Activated CD4-positive, alpha-beta T cell treated with anti-CD3 and anti-CD28 coated beads, Interleukin-2, amount 10 ng/mL, durations not matched to agents 7 days and 5 days (primary cell): ENCODE results near the gene TCF20. TPM values are rescaled to one million over a fixed set of nuclear protein-coding genes. Genes with fewer than 3 reads are reported as not detected.

ENCODE experiments used
- CTCF ChIA-PET: fragments of 350-600 bp; sonication (Branson Sonifier 250); formaldehyde crosslinking; loops from one replicate; lab custom pipeline; 2021; ENCODE audit warnings: antibody characterized with exemption; lab: Charles Lee
- POLR2A ChIA-PET: fragments of 350-600 bp; sonication (Branson Sonifier 250); formaldehyde crosslinking; loops from one replicate; lab custom pipeline; 2021; ENCODE audit warnings: antibody characterized with exemption; lab: Charles Lee
- DNase-seq: peaks from one replicate; pipeline ENCODE4 v3.0.0-alpha.2; 2020
- H3K27ac Mint-ChIP-seq: one replicate; pipeline ENCODE4 v1.8.0; 2021; ENCODE audit warnings: mild to moderate bottlenecking, moderate library complexity, mixed read lengths
- H3K27me3 Mint-ChIP-seq: one replicate; pipeline ENCODE4 v1.8.0; 2021; ENCODE audit warnings: mixed read lengths
- H3K36me3 Mint-ChIP-seq: one replicate; pipeline ENCODE4 v1.8.0; 2021; ENCODE audit warnings: low read depth, mixed read lengths
- H3K4me1 Mint-ChIP-seq: one replicate; pipeline ENCODE4 v1.8.0; 2021; ENCODE audit warnings: mixed read lengths
- H3K4me3 Mint-ChIP-seq: one replicate; pipeline ENCODE4 v1.8.0; 2021; ENCODE audit warnings: mild to moderate bottlenecking, moderate library complexity, mixed read lengths
- H3K9me3 Mint-ChIP-seq: one replicate; pipeline ENCODE4 v1.8.0; 2021; ENCODE audit warnings: mixed read lengths
- total RNA-seq, 2 experiments: library from RNA; stranded (reverse); gene quantifications; one replicate each; pipeline ENCODE4 v1.2.3, GENCODE V29; 2021

The TCF20 gene
- total RNA-seq: 10 to 100 TPM; 82.1 to 87.1 TPM

DNA sequence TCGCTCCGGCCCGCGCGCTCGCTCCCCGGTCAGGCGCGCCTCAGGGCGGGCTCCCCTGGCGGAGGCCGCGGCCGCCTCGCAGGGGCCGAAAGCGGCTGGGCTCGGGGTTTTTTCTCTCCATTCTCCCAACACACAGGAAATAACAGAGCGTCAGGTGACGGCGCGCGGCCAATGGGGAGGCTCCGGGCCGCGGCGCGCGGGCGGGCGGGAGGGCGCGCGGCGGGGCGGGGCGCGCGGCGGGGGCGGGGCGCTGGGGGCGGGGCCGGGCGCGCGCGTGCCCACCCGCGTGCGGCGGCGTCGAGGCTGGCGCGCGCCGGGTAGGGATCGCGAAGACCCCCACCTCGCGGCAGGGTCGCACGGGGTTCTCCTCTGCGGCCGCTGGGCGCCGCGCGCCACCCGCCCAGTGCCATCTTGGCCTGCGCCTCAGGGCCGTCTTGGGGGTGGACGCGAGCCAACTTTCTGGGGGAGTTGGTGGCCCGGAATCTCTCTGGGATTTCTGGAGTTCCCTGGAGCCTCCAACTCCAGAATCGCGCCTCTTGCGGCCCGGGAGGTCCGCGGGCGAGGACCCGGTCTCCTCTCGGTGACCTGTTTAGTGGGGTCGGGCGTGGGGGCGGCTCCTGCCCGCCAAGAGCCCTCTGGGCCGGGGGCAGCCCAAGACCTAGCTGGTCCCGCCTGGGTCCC is at the start of gene TCF20:
Gene TCF20 (minus strand): TSS at position 144 of the 681 bp plus-strand sequence. CDS start 55,348 bp downstream, outside the sequence.
- DNase-seq: peak; percentile 81
- no peaks in the 10 kb centered on the region for H3K27me3 Mint-ChIP-seq
- POLR2A ChIA-PET: no interaction called here

DNA sequence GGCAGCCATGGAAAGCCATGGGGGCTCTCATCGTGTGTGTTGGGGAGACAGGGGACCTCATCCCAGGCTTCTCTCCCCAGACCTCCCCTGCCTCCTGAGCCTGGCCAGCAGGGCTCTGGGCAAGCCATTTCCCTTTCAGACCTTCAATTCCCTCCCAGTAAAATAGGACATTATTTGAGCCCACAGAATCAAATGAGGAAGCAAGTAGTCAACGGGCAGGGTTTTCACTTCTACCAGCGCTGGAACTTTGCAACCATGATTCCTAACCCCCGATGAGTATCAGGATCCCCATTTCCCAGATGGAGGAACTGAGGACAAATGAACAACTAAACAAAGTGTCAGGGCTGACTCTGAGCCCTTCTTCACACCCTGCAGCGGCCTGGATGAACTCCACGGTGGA is 48.9 kb upstream of the TCF20 start:
- no peak overlapping the region for H3K4me3 Mint-ChIP-seq
- peaks cover 1% of the 10 kb centered on the region for H3K9me3 Mint-ChIP-seq
- no peak overlapping the region for H3K27ac Mint-ChIP-seq
- ChIA-PET CTCF (interaction anchor here (1.3 to 1.8 kb wide), 2 partner anchors 18 to 207 kb away, joined by 4 read pairs; no protein-coding TSS in a partner anchor), POLR2A (no interaction called here)
- no peak for DNase-seq
- H3K4me1 Mint-ChIP-seq: peaks cover 32% of the 10 kb centered on the region
- H3K36me3 Mint-ChIP-seq: no peaks in the 10 kb centered on the region
- H3K27me3 Mint-ChIP-seq: no peaks in the 10 kb centered on the region

More for the DNA sequence above, at the start of gene TCF20:
- Mint-ChIP-seq H3K4me1 (peaks cover 33% of the 10 kb centered on the region), H3K4me3 (peak within 1 kb of the TSS; percentile 93), H3K27ac (peak within 1 kb of the TSS; percentile 87), H3K36me3 (peaks cover 9% of the 10 kb centered on the region), H3K9me3 (no peaks in the 10 kb centered on the region)
- CTCF ChIA-PET: interaction anchor here (1.2 kb wide), 1 partner anchor 10 kb away, joined by 3 read pairs; no protein-coding TSS in a partner anchor

DNA sequence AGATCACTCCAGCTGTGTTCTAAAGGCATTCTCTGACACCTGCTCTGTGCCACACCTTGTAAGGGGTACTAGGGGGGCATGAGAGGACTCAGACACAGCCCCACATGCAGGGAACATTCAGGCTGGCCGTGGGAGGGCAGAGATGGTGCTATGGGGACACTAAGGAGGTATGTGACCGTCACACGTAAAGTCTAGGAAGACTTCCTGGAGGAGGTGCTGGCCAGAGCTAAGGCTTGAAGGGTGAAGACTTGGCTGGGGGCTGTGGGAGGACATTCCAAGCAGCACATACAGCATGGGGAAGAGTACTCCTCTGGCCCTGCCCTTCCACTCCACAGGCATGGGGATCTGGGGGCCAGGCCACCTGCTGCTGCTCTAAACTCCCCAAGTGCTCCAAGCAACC is 48.5 kb upstream of the TCF20 start:
- Mint-ChIP-seq H3K4me3 (no peak overlapping the region), H3K4me1 (peaks cover 29% of the 10 kb centered on the region), H3K36me3 (no peaks in the 10 kb centered on the region), H3K27me3 (no peaks in the 10 kb centered on the region), H3K9me3 (no peaks in the 10 kb centered on the region), H3K27ac (no peak overlapping the region)
- POLR2A ChIA-PET: no interaction called here
- DNase-seq: no peak
- CTCF ChIA-PET: interaction anchor here (0.7 to 1.8 kb wide), 3 partner anchors 17 to 206 kb away, joined by 3 to 4 read pairs (median 4); no protein-coding TSS in a partner anchor

DNA sequence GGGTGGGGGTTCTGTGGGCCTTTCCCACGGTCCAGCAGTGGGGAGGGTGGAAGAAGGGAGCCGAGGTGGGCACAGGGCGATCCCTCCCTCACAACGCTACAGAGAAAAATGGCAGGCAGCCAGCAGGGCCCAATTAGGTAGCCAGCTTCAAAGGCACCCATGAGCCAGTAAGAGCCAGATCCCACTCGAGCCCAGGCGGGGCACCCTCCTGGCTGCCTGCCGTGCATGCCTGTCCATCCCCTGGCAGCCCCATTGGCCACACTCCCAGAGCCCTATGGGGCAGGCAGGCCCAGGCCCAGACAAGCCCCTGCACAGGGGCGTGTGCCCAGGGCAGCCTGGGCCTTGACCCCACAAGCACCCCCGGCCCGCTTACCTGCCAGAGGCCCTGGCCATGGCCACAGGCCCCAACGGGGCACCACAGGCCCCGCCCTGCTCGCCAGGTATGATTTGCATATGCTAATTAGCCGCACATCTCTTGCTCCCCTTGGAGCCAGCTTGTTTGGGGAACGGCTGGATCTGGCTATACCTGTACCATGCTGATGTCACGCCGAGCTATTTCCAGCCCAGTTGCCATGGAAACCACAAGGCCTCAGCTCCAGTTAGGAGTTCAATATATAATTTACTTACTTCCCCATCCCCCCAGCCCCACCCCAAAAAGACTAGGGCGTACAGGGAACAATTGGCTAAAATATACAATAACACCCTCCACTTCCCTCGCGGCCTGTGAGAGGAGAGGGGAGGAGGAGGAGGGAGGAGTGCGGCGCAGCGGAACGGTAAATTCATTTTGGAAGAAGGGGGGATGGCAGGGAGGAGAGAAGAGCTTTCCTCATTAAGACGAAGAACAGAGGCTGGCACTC is 47.5 kb upstream of the TCF20 start:
- H3K9me3 Mint-ChIP-seq: no peaks in the 10 kb centered on the region
- DNase-seq: no peak
- ChIA-PET POLR2A (no interaction called here), CTCF (interaction anchor here (0.6 to 1.8 kb wide), 3 partner anchors 16 to 279 kb away, joined by 3 to 5 read pairs (median 4); no protein-coding TSS in a partner anchor)
- peak overlapping the region; percentile 41 for H3K27ac Mint-ChIP-seq
- peaks cover 35% of the 10 kb centered on the region for H3K4me1 Mint-ChIP-seq
- H3K4me3 Mint-ChIP-seq: no peak overlapping the region
- H3K36me3 Mint-ChIP-seq: no peaks in the 10 kb centered on the region
- no peaks in the 10 kb centered on the region for H3K27me3 Mint-ChIP-seq

DNA sequence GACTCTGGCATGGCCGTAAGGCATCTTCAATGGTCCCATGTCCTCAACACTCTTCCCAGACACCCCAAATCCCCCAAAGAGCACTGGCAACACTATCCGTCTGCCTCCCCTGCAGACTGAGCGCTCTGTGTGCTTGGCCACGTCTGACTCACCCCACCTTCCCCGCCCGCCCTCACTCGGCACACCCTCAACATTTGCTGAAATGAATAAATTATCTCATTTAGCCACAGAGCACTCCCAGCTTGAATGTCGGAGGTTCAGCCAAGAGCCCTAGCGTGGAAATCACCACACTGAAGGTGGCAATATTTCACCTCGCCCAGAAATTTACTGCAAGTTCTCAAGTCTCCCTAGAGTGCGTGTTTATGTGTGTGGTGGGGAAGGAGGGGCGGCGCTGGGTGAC is 46.6 kb upstream of the TCF20 start:
- ChIA-PET POLR2A (interaction anchor here (0.5 kb wide), 1 partner anchor 350 kb away, joined by 5 read pairs; no protein-coding TSS in a partner anchor), CTCF (interaction anchor here (0.6 to 1.1 kb wide), 2 partner anchors 36 to 278 kb away, joined by 3 to 5 read pairs; no protein-coding TSS in a partner anchor)
- Mint-ChIP-seq H3K9me3 (no peaks in the 10 kb centered on the region), H3K4me1 (peaks cover 37% of the 10 kb centered on the region), H3K36me3 (no peaks in the 10 kb centered on the region), H3K4me3 (no peak overlapping the region), H3K27me3 (no peaks in the 10 kb centered on the region), H3K27ac (peak overlapping the region; percentile 38)
- no peak for DNase-seq

DNA sequence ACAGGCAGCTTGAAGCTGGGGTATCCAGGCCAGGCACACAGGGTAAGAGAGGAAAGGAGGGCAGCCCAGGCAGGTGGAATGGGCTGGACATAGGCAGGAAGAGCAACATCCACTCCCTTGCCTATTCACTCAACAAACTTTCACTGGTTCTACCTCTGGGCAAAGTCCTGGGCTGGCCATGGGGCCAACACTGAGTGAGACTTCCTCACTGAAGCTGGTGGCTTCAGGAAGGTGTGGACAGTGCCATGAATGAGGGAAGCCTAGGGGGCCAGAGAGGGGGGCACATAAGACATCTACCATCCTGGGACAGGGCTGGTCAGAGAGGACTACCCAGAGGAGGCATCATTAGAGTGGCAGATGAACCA is 44.9 kb upstream of the TCF20 start:
- H3K27me3 Mint-ChIP-seq: no peaks in the 10 kb centered on the region
- no peak overlapping the region for H3K4me3 Mint-ChIP-seq
- ChIA-PET POLR2A (no interaction called here), CTCF (no interaction called here)
- peaks cover 40% of the 10 kb centered on the region for H3K4me1 Mint-ChIP-seq
- H3K9me3 Mint-ChIP-seq: no peaks in the 10 kb centered on the region
- no peaks in the 10 kb centered on the region for H3K36me3 Mint-ChIP-seq
- H3K27ac Mint-ChIP-seq: peak overlapping the region; percentile 95
- no peak for DNase-seq

DNA sequence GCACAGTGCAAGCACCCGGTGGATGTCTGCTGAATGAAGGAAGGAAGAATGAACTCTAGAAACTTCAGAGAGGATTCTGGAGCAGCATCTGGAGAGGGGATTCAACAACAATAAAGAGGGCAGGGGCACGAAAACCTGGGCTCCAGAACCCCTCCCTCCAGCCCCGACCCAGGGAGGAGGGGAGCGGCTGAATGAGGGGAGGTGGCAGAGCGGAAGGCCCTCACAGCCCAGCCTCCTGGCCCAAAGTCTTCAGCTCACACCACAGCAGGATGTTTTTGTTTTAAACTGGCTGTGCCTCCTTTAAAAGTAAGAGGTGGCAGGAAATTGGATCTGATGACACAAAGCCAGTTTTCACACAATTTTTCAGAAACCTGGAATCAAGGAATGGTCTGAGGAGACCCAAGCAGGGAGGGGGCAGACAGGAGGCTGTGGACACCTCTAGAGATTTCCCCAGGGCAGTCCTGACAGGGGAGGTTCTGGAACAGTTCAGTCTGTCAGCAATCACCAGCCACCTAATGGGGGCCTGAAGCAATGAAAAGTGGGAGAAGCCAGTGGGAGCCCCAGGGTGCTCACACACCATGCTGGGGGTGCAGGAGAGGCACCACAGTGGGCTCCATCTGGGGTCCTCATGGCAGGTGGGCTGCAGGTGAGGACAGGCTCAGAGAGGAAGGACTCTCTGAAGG is 44.4 kb upstream of the TCF20 start:
- ChIA-PET POLR2A (no interaction called here), CTCF (interaction anchor here (1.4 kb wide), 1 partner anchor 224 kb away, joined by 5 read pairs; the partner anchor contains the start of gene NDUFA6)
- Mint-ChIP-seq H3K36me3 (no peaks in the 10 kb centered on the region), H3K4me1 (peaks cover 38% of the 10 kb centered on the region), H3K9me3 (no peaks in the 10 kb centered on the region), H3K4me3 (no peak overlapping the region), H3K27me3 (no peaks in the 10 kb centered on the region), H3K27ac (peak overlapping the region; percentile 95)
- peak; percentile 29 for DNase-seq

DNA sequence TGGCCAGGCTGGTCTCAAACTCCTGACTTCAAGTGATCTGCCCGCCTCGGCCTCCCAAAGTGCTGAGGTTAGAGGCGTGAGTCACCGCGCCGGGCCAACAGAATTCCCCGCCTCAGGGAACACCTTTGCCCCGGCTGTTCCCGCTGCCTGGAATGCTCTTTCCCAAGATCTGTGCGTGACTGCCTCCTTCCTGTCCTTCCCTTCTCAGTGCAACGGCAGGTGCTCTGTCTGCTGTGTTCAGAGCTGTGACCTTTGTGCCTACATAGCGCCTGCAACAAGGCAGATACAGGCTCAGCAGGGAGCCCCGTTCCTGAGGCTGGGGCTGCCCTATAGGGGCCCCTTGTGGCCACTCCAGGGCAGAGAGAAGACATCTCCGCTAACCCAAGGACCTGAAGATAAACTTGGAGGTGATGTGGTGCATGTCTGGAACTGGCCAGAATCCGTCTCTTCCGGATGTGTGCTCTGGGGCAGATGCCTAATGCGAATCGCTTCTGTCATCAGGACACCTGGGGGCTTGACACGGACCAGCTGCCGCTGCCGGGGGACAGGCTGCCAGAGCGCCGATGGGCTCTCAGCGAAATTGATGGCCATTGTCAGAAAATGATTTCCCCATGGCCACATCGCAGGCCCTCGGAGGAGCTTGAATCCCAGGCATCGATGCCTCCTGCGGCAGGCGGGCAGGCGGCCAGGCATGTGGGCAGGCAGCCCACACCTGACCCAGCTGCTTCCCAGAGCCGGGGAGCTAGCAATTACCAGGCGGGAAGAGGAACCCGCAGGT is 43.5 kb upstream of the TCF20 start:
- Mint-ChIP-seq H3K27ac (peak overlapping the region; percentile 26), H3K36me3 (no peaks in the 10 kb centered on the region), H3K9me3 (no peaks in the 10 kb centered on the region), H3K4me3 (no peak overlapping the region), H3K4me1 (peaks cover 37% of the 10 kb centered on the region), H3K27me3 (no peaks in the 10 kb centered on the region)
- DNase-seq: peak; percentile 46
- CTCF ChIA-PET: interaction anchor here (0.9 to 1.7 kb wide), 5 partner anchors 11 to 223 kb away, joined by 3 to 5 read pairs (median 3); partner anchors contain the start of gene NDUFA6
- POLR2A ChIA-PET: no interaction called here

DNA sequence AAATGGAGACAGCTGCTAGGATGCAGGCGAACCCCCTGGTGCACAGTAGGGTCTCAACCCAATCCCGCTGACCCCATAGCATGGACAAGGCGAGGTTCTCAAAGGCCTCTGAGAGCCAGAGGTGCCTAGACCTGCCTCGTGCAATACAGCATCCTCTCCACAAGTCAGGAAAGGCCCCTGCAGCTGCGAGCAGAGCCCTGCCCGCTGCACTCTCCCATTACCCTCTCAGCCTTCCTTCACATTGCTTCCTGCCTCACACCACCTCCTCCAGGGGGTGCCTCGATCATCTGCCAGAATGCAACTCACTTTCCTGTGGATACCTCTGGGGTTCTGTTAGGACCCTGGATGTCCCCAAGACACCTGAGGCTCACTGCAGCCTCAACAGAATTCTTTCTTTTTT is 42.8 kb upstream of the TCF20 start:
- ChIA-PET POLR2A (interaction anchor here (0.6 kb wide), 1 partner anchor 296 kb away, joined by 4 read pairs; no protein-coding TSS in a partner anchor), CTCF (interaction anchor here (0.8 to 1.7 kb wide), 7 partner anchors 10 to 222 kb away, joined by 3 to 5 read pairs (median 3); partner anchors contain the start of gene NDUFA6)
- H3K9me3 Mint-ChIP-seq: no peaks in the 10 kb centered on the region
- H3K27ac Mint-ChIP-seq: peak overlapping the region; percentile 15
- no peak overlapping the region for H3K4me3 Mint-ChIP-seq
- no peaks in the 10 kb centered on the region for H3K36me3 Mint-ChIP-seq
- peaks cover 38% of the 10 kb centered on the region for H3K4me1 Mint-ChIP-seq
- H3K27me3 Mint-ChIP-seq: no peaks in the 10 kb centered on the region
- DNase-seq: no peak

DNA sequence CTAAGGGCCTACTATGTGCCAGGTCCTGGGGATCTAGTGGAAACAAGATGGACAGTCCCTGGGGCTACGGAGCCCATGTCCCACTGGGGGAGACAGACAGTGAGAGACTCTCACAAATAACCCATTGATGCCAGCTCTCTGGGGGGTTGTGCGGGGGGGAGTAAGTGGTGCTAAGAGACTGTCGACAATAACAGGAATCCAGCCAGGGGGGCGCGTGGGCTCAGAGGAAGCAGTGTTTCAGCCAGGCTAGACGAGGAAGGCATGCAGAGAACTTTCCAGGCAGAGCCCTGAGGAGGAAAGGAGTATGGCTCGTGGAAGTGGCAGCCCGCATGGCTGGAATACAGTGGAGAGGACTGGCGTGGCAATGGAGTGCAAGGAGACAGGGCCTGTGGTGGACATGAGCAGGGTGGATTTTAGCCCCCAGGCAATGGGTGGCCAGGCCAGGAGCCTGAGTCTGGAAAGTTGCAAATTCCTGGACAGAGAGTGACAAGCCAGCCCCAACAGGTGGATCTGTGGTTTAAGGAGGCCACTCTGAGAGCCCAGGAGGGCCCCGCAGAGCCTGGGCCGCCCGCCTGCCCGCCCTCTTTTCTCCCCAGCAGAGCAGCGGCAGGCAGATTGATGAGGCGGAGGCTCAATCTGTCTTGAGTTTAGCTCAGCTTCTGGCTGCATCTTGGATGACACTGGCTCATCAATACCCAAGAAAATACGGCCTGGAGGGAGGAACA is 40.0 kb upstream of the TCF20 start:
- ChIA-PET CTCF (interaction anchor here (1.3 kb wide), 1 partner anchor 35 kb away, joined by 3 read pairs; no protein-coding TSS in a partner anchor), POLR2A (no interaction called here)
- H3K36me3 Mint-ChIP-seq: no peaks in the 10 kb centered on the region
- H3K4me1 Mint-ChIP-seq: peaks cover 34% of the 10 kb centered on the region
- no peak overlapping the region for H3K27ac Mint-ChIP-seq
- no peaks in the 10 kb centered on the region for H3K9me3 Mint-ChIP-seq
- H3K27me3 Mint-ChIP-seq: no peaks in the 10 kb centered on the region
- DNase-seq: no peak
- H3K4me3 Mint-ChIP-seq: no peak overlapping the region

DNA sequence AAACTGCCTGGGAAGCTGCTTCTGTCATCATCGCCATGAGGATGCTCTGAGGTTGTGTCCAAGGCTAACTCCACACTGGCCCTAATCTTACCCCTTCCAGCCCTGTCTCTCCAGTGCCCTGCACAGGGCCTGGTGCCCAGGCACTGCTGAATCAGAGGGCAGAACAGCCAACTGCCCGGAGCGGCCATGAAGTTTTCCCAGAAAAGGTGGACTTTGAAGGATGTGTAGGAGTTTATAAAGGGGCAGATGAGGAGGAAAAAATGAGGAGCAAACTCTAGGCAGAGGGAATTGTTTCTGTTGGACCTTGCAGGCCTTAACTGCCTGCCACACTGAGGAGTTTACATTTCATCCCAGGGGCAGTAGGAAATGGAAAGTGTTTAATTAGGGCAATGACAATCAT is 39.4 kb upstream of the TCF20 start:
- Mint-ChIP-seq H3K4me1 (peaks cover 31% of the 10 kb centered on the region), H3K27me3 (no peaks in the 10 kb centered on the region), H3K27ac (peak overlapping the region; percentile 31), H3K36me3 (no peaks in the 10 kb centered on the region), H3K4me3 (no peak overlapping the region), H3K9me3 (no peaks in the 10 kb centered on the region)
- CTCF ChIA-PET: interaction anchor here (1.0 kb wide), 1 partner anchor 54 kb away, joined by 3 read pairs; no protein-coding TSS in a partner anchor
- DNase-seq: no peak
- POLR2A ChIA-PET: no interaction called here
